H9 (cell line): Measurements from ENCODE around the gene ATRX. TPM values are rescaled to one million over a fixed set of nuclear protein-coding genes. Genes with fewer than 3 reads are reported as not detected.

Source experiments
- DNase-seq: peaks from one replicate; pipeline ENCODE4 v3.0.0-alpha.2; 2017
- H2AFZ ChIP-seq: one replicate; pipeline ENCODE4 v1.6.1; 2013; ENCODE audit warnings: mild to moderate bottlenecking, low read length, control low read depth, moderate library complexity
- H2AK5ac ChIP-seq: 2 replicates; pipeline ENCODE4 v1.6.1; 2013; ENCODE audit warnings: low read length, control low read depth, mixed read lengths; ENCODE audit not compliant: insufficient read length
- H2BK120ac ChIP-seq: one replicate; pipeline ENCODE4 v1.6.1; 2013; ENCODE audit warnings: low read depth, mild to moderate bottlenecking, low read length, control low read depth, inconsistent platforms; ENCODE audit not compliant: poor library complexity, severe bottlenecking
- H2BK12ac ChIP-seq: 2 replicates; pipeline ENCODE4 v1.6.1; 2013; ENCODE audit warnings: low read length, control low read depth, mixed read lengths, low read depth; ENCODE audit not compliant: insufficient read length
- H2BK15ac ChIP-seq: 2 replicates; pipeline ENCODE4 v1.6.1; 2013; ENCODE audit warnings: low read depth, low read length, control low read depth
- H2BK20ac ChIP-seq: one replicate; pipeline ENCODE4 v1.6.1; 2013; ENCODE audit warnings: low read depth, mild to moderate bottlenecking, low read length, control low read depth, inconsistent platforms; ENCODE audit not compliant: poor library complexity, severe bottlenecking
- H2BK5ac ChIP-seq: 2 replicates; pipeline ENCODE4 v1.6.1; 2013; ENCODE audit warnings: low read length, control low read depth, mixed read lengths; ENCODE audit not compliant: insufficient read length
- H3K14ac ChIP-seq: 2 replicates; pipeline ENCODE4 v1.6.1; 2013; ENCODE audit warnings: low read length, control low read depth; ENCODE audit not compliant: insufficient read depth
- H3K18ac ChIP-seq: 2 replicates; pipeline ENCODE4 v1.6.1; 2013; ENCODE audit warnings: low read depth, mild to moderate bottlenecking, mixed read lengths, low read length, control low read depth; ENCODE audit not compliant: insufficient read length
- H3K23ac ChIP-seq: 2 replicates; pipeline ENCODE4 v1.6.1; 2013; ENCODE audit warnings: low read length, control low read depth, mixed read lengths, low read depth; ENCODE audit not compliant: insufficient read length
- H3K23me2 ChIP-seq: 2 replicates; pipeline ENCODE4 v1.6.1; 2013; ENCODE audit warnings: low read depth, mild to moderate bottlenecking, mixed read lengths, low read length, control low read depth; ENCODE audit not compliant: insufficient read length, poor library complexity, severe bottlenecking
- H3K27ac ChIP-seq: 2 replicates; pipeline ENCODE4 v1.5.1; 2013; ENCODE audit warnings: low read length, control low read depth, mixed read lengths, low read depth; ENCODE audit not compliant: insufficient read length
- H3K27me3 ChIP-seq: 2 replicates; pipeline ENCODE4 v1.6.1; 2013; ENCODE audit warnings: low read length, control low read depth, inconsistent platforms; ENCODE audit not compliant: insufficient read depth
- H3K4ac ChIP-seq: 2 replicates; pipeline ENCODE4 v1.6.1; 2013; ENCODE audit warnings: low read depth, mild to moderate bottlenecking, control low read depth, inconsistent platforms, low read length, moderate library complexity
- H3K4me1 ChIP-seq: 2 replicates; pipeline ENCODE4 v1.6.1; 2013; ENCODE audit warnings: low read length, control low read depth, inconsistent platforms; ENCODE audit not compliant: insufficient read depth
- H3K4me2 ChIP-seq: 2 replicates; pipeline ENCODE4 v1.6.1; 2013; ENCODE audit warnings: low read length, control low read depth, mixed read lengths; ENCODE audit not compliant: insufficient read length, insufficient read depth
- H3K56ac ChIP-seq: 2 replicates; pipeline ENCODE4 v1.6.1; 2013; ENCODE audit warnings: low read depth, mild to moderate bottlenecking, mixed read lengths, low read length, control low read depth; ENCODE audit not compliant: insufficient read length
- H3K79me1 ChIP-seq: 2 replicates; pipeline ENCODE4 v1.6.1; 2013; ENCODE audit warnings: low read depth, mild to moderate bottlenecking, moderate library complexity, low read length, control low read depth, inconsistent platforms; ENCODE audit not compliant: insufficient read depth, poor library complexity, severe bottlenecking
- H3K79me2 ChIP-seq: 2 replicates; pipeline ENCODE4 v1.6.1; 2013; ENCODE audit warnings: low read length, control low read depth, inconsistent platforms; ENCODE audit not compliant: insufficient read depth
- H3K9ac ChIP-seq: 2 replicates; pipeline ENCODE4 v1.6.1; 2013; ENCODE audit warnings: low read length, control low read depth, mixed read lengths; ENCODE audit not compliant: insufficient read length; ENCODE audit errors: extremely low read depth
- H3K9me3 ChIP-seq: one replicate; pipeline ENCODE4 v1.6.1; 2013; ENCODE audit warnings: low read depth, low read length, inconsistent platforms; ENCODE audit not compliant: control insufficient read depth
- H3T11ph ChIP-seq: one replicate; pipeline ENCODE4 v1.6.1; 2013; ENCODE audit warnings: mild to moderate bottlenecking, low read length, control low read depth, inconsistent platforms
- H4K20me1 ChIP-seq: one replicate; pipeline ENCODE4 v1.6.1; 2013; ENCODE audit not compliant: control insufficient read depth, insufficient read length, insufficient read depth
- H4K5ac ChIP-seq: 2 replicates; pipeline ENCODE4 v1.6.1; 2013; ENCODE audit warnings: low read depth, mild to moderate bottlenecking, mixed read lengths, low read length, control low read depth; ENCODE audit not compliant: insufficient read length
- H4K8ac ChIP-seq: replicated peaks from 2 replicates; pipeline ENCODE4 v1.6.1; 2013; ENCODE audit warnings: low read length, control low read depth, mixed read lengths, low read depth; ENCODE audit not compliant: insufficient read length
- H4K91ac ChIP-seq: 2 replicates; pipeline ENCODE4 v1.6.1; 2013; ENCODE audit warnings: low read depth, mild to moderate bottlenecking, moderate library complexity, mixed read lengths, low read length, control low read depth; ENCODE audit not compliant: insufficient read length
- H3K27ac Mint-ChIP-seq, 3 experiments: 2 replicates in 2 of 3; 3 replicates in 1 of 3; pipeline ENCODE4 v1.8.0; 2020 to 2021; ENCODE audit warnings: mixed read lengths in 3 of 3, mild to moderate bottlenecking in 1 of 3, moderate library complexity in 1 of 3
- H3K27me3 Mint-ChIP-seq: 2 replicates; pipeline ENCODE4 v1.8.0; 2021; ENCODE audit warnings: low read depth, mild to moderate bottlenecking, moderate library complexity, mixed read lengths
- H3K36me3 Mint-ChIP-seq, 3 experiments: 2 replicates in 2 of 3; 3 replicates in 1 of 3; pipeline ENCODE4 v1.8.0; 2020 to 2021; ENCODE audit warnings: low read depth in 3 of 3, mixed read lengths in 3 of 3; ENCODE audit not compliant: insufficient read depth in 1 of 3
- H3K4me1 Mint-ChIP-seq, 2 experiments: 2 replicates each; pipeline ENCODE4 v1.8.0; 2020; ENCODE audit warnings: mixed read lengths in 2 of 2
- H3K4me3 Mint-ChIP-seq, 2 experiments: 2 replicates in 1 of 2; 3 replicates in 1 of 2; pipeline ENCODE4 v1.8.0; 2020 to 2021; ENCODE audit warnings: mild to moderate bottlenecking in 2 of 2, mixed read lengths in 2 of 2, moderate library complexity in 1 of 2
- H3K9me3 Mint-ChIP-seq, 2 experiments: 2 replicates in 1 of 2; 3 replicates in 1 of 2; pipeline ENCODE4 v1.8.0; 2020; ENCODE audit warnings: mild to moderate bottlenecking in 2 of 2, mixed read lengths in 2 of 2, moderate library complexity in 1 of 2
- WGBS: extraction: QIAGEN DNeasy Blood & Tissue Kit; methylation state at CpG from one replicate; pipeline ENCODE4 v1.1.7; 2013; ENCODE audit warnings: missing lambda C conversion rate, low lambda C conversion rate, mixed read lengths; ENCODE audit not compliant: insufficient read length; ENCODE audit errors: extremely low coverage; 5-methylcytosine and 5-hydroxymethylcytosine counted together
- total RNA-seq: library from RNA; stranded (reverse); gene quantifications from 2 replicates; pipeline ENCODE4 v1.2.1, GENCODE V29; 2021
- TF ChIP-seq, protein P1 (sequence below): fragments of 200-600 bp; sonication (generic); conservative IDR thresholded peaks from 3 replicates; pipeline ENCODE4 v1.8.0; 2021; ENCODE audit warnings: antibody characterized with exemption, mild to moderate bottlenecking

ATRX gene
- total RNA-seq, 1 experiment from 2014 or later, result 76.0 TPM

DNA sequence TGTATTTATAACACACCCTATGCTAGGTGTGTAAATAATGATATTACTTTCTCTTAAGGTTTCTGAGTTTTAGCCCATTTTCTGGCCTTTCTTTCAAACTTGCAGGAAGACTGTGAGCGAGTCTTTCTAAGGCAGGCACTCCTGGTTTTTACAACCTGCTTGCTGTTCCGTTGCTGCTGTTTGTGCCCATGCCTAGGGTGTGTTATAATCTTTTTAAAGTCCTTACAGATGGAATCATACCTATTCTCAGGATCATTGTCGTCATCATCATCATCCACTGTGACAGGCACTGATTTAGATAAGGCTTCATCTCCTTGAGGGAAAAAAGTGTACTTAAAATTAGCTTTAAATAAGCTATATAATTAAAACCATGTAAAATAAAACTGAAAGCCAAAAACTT, 110.0 kb downstream of the ATRX start:
- TF ChIP-seq, protein P1, sequence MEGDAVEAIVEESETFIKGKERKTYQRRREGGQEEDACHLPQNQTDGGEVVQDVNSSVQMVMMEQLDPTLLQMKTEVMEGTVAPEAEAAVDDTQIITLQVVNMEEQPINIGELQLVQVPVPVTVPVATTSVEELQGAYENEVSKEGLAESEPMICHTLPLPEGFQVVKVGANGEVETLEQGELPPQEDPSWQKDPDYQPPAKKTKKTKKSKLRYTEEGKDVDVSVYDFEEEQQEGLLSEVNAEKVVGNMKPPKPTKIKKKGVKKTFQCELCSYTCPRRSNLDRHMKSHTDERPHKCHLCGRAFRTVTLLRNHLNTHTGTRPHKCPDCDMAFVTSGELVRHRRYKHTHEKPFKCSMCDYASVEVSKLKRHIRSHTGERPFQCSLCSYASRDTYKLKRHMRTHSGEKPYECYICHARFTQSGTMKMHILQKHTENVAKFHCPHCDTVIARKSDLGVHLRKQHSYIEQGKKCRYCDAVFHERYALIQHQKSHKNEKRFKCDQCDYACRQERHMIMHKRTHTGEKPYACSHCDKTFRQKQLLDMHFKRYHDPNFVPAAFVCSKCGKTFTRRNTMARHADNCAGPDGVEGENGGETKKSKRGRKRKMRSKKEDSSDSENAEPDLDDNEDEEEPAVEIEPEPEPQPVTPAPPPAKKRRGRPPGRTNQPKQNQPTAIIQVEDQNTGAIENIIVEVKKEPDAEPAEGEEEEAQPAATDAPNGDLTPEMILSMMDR, result no peak
- WGBS, result no CpG with 5 or more reads among the region's 3 CpGs

More for the DNA sequence above, 110.0 kb downstream of the ATRX start:
- H3K36me3 Mint-ChIP-seq, result peaks cover 0 to 22% (median 2%) of the 10 kb centered on the region in 3 experiments; a peak in 4 of 7 replicates
- Histone ChIP-seq H3K9ac (no peak overlapping the region), H4K8ac (no peak overlapping the region), H4K5ac (no peak overlapping the region), H3K4me1 (no peaks in the 10 kb centered on the region), H2BK5ac (no peak overlapping the region), H3T11ph (no peak overlapping the region), H4K91ac (no peak overlapping the region), H2BK15ac (no peak overlapping the region), H3K23ac (no peak overlapping the region), H2AK5ac (no peak overlapping the region), H3K4ac (no peak overlapping the region), H3K27ac (no peak overlapping the region), H2BK12ac (no peak overlapping the region), H3K56ac (no peak overlapping the region), H3K14ac (no peak overlapping the region), H2BK20ac (no peak overlapping the region), H4K20me1 (no peaks in the 10 kb centered on the region), H2AFZ (no peak overlapping the region), H2BK120ac (no peak overlapping the region), H3K23me2 (no peaks in the 10 kb centered on the region), H3K18ac (no peak overlapping the region), H3K4me2 (no peak overlapping the region), H3K9me3 (peaks cover 7% of the 10 kb centered on the region), H3K79me1 (no peaks in the 10 kb centered on the region), H3K79me2 (no peaks in the 10 kb centered on the region), H3K27me3 (no peaks in the 10 kb centered on the region)
- H3K27me3 Mint-ChIP-seq, result no peaks in the 10 kb centered on the region
- no peak for DNase-seq
- H3K27ac Mint-ChIP-seq, result no peak overlapping the region
- H3K4me3 Mint-ChIP-seq, result no peak overlapping the region
- peaks cover 27 to 48% of the 10 kb centered on the region in 2 experiments; a peak in 4 of 5 replicates for H3K9me3 Mint-ChIP-seq
- H3K4me1 Mint-ChIP-seq, result no peaks in the 10 kb centered on the region
